Measurements from ENCODE around the gene PTGER1. TPM values are rescaled to one million over a fixed set of nuclear protein-coding genes. Genes with fewer than 3 reads are reported as not detected.

The PTGER1 gene
- total and polyA plus RNA-seq, 2 experiments from 2014 or later = 0.57 TPM; not detected in 1

DNA sequence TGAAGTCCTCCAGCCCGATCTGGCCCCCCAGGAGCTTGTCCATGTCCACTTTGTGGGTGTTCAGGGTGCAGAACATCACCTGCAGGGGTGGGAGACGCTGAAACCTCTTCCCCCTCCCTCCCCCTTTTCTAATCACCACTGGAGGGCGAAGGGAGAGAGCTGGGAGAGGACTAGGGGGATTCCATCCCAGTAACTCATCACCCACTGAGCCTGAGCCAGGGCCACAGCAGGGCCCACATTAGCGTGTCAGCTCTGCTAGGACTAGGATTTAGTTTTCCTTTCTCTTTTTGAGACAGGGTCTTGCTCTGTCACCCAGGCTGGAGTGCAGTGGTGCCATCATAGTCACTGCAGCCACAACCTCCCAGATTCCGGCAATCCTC is 5.5 kb upstream of the PTGER1 start:
- H3K36me3 Mint-ChIP-seq (ENCODE audit: low read depth) = peaks cover 23% of the 10 kb centered on the region
- TF ChIP-seq, protein P1, sequence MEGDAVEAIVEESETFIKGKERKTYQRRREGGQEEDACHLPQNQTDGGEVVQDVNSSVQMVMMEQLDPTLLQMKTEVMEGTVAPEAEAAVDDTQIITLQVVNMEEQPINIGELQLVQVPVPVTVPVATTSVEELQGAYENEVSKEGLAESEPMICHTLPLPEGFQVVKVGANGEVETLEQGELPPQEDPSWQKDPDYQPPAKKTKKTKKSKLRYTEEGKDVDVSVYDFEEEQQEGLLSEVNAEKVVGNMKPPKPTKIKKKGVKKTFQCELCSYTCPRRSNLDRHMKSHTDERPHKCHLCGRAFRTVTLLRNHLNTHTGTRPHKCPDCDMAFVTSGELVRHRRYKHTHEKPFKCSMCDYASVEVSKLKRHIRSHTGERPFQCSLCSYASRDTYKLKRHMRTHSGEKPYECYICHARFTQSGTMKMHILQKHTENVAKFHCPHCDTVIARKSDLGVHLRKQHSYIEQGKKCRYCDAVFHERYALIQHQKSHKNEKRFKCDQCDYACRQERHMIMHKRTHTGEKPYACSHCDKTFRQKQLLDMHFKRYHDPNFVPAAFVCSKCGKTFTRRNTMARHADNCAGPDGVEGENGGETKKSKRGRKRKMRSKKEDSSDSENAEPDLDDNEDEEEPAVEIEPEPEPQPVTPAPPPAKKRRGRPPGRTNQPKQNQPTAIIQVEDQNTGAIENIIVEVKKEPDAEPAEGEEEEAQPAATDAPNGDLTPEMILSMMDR (conservative IDR thresholded peaks at IDR 0.05; ENCODE audit: low read depth in 2 of 2) = no peak
- TF ChIP-seq ZNF331 (CRISPR knock-in tag; IDR thresholded peaks at IDR 0.05; ENCODE audit: low read depth) = no peak
- no peak for TF ChIP-seq STAT1 (IDR thresholded peaks at IDR 0.05; ENCODE audit: unreplicated experiment)
- TF ChIP-seq EZH2phosphoT487 (IDR thresholded peaks at IDR 0.05; ENCODE audit: unreplicated experiment) = no peak
- TF ChIP-seq, protein P2, sequence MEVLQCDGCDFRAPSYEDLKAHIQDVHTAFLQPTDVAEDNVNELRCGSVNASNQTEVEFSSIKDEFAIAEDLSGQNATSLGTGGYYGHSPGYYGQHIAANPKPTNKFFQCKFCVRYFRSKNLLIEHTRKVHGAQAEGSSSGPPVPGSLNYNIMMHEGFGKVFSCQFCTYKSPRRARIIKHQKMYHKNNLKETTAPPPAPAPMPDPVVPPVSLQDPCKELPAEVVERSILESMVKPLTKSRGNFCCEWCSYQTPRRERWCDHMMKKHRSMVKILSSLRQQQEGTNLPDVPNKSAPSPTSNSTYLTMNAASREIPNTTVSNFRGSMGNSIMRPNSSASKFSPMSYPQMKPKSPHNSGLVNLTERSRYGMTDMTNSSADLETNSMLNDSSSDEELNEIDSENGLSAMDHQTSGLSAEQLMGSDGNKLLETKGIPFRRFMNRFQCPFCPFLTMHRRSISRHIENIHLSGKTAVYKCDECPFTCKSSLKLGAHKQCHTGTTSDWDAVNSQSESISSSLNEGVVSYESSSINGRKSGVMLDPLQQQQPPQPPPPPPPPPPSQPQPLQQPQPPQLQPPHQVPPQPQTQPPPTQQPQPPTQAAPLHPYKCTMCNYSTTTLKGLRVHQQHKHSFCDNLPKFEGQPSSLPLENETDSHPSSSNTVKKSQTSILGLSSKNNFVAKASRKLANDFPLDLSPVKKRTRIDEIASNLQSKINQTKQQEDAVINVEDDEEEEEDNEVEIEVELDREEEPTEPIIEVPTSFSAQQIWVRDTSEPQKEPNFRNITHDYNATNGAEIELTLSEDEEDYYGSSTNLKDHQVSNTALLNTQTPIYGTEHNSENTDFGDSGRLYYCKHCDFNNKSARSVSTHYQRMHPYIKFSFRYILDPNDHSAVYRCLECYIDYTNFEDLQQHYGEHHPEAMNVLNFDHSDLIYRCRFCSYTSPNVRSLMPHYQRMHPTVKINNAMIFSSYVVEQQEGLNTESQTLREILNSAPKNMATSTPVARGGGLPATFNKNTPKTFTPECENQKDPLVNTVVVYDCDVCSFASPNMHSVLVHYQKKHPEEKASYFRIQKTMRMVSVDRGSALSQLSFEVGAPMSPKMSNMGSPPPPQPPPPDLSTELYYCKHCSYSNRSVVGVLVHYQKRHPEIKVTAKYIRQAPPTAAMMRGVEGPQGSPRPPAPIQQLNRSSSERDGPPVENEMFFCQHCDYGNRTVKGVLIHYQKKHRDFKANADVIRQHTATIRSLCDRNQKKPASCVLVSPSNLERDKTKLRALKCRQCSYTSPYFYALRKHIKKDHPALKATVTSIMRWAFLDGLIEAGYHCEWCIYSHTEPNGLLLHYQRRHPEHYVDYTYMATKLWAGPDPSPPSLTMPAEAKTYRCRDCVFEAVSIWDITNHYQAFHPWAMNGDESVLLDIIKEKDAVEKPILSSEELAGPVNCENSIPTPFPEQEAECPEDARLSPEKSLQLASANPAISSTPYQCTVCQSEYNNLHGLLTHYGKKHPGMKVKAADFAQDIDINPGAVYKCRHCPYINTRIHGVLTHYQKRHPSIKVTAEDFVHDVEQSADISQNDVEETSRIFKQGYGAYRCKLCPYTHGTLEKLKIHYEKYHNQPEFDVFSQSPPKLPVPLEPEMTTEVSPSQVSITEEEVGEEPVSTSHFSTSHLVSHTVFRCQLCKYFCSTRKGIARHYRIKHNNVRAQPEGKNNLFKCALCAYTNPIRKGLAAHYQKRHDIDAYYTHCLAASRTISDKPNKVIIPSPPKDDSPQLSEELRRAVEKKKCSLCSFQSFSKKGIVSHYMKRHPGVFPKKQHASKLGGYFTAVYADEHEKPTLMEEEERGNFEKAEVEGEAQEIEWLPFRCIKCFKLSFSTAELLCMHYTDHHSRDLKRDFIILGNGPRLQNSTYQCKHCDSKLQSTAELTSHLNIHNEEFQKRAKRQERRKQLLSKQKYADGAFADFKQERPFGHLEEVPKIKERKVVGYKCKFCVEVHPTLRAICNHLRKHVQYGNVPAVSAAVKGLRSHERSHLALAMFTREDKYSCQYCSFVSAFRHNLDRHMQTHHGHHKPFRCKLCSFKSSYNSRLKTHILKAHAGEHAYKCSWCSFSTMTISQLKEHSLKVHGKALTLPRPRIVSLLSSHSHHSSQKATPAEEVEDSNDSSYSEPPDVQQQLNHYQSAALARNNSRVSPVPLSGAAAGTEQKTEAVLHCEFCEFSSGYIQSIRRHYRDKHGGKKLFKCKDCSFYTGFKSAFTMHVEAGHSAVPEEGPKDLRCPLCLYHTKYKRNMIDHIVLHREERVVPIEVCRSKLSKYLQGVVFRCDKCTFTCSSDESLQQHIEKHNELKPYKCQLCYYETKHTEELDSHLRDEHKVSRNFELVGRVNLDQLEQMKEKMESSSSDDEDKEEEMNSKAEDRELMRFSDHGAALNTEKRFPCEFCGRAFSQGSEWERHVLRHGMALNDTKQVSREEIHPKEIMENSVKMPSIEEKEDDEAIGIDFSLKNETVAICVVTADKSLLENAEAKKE (CRISPR knock-in tag; IDR thresholded peaks at IDR 0.05) = no peak
- no peak for TF ChIP-seq ZNF114 (CRISPR knock-in tag; IDR thresholded peaks at IDR 0.05)
- TF ChIP-seq, protein P3, sequence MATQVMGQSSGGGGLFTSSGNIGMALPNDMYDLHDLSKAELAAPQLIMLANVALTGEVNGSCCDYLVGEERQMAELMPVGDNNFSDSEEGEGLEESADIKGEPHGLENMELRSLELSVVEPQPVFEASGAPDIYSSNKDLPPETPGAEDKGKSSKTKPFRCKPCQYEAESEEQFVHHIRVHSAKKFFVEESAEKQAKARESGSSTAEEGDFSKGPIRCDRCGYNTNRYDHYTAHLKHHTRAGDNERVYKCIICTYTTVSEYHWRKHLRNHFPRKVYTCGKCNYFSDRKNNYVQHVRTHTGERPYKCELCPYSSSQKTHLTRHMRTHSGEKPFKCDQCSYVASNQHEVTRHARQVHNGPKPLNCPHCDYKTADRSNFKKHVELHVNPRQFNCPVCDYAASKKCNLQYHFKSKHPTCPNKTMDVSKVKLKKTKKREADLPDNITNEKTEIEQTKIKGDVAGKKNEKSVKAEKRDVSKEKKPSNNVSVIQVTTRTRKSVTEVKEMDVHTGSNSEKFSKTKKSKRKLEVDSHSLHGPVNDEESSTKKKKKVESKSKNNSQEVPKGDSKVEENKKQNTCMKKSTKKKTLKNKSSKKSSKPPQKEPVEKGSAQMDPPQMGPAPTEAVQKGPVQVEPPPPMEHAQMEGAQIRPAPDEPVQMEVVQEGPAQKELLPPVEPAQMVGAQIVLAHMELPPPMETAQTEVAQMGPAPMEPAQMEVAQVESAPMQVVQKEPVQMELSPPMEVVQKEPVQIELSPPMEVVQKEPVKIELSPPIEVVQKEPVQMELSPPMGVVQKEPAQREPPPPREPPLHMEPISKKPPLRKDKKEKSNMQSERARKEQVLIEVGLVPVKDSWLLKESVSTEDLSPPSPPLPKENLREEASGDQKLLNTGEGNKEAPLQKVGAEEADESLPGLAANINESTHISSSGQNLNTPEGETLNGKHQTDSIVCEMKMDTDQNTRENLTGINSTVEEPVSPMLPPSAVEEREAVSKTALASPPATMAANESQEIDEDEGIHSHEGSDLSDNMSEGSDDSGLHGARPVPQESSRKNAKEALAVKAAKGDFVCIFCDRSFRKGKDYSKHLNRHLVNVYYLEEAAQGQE (IDR thresholded peaks at IDR 0.05; ENCODE audit: unreplicated experiment) = no peak
- TF ChIP-seq, protein P4, sequence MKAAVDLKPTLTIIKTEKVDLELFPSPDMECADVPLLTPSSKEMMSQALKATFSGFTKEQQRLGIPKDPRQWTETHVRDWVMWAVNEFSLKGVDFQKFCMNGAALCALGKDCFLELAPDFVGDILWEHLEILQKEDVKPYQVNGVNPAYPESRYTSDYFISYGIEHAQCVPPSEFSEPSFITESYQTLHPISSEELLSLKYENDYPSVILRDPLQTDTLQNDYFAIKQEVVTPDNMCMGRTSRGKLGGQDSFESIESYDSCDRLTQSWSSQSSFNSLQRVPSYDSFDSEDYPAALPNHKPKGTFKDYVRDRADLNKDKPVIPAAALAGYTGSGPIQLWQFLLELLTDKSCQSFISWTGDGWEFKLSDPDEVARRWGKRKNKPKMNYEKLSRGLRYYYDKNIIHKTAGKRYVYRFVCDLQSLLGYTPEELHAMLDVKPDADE (IDR thresholded peaks at IDR 0.05) = no peak
- no peak for TF ChIP-seq JUNB (IDR thresholded peaks at IDR 0.05; ENCODE audit: unreplicated experiment)
- H3K79me2 ChIP-seq (replicated peaks; ENCODE audit: insufficient read depth) = no peaks in the 10 kb centered on the region
- peaks cover 8% of the 10 kb centered on the region for H3K27me3 Mint-ChIP-seq (ENCODE audit: insufficient read depth, low read depth, poor library complexity)
- H3K4me2 ChIP-seq = 0 out of 2 replicates have a peak overlapping the region, but pooled peaks have one; percentile 57
- no peak overlapping the region for H3K27ac Mint-ChIP-seq
- peaks cover 5% of the 10 kb centered on the region; the same call in 1 of the 2 replicates for H3K4me1 ChIP-seq (ENCODE audit: insufficient read depth)
- peaks cover 5% of the 10 kb centered on the region; the same call in 1 of the 2 replicates for H3K36me3 ChIP-seq (ENCODE audit: insufficient read depth)
- no peaks in the 10 kb centered on the region for H3K9me2 ChIP-seq (ENCODE audit: insufficient read depth)
- peaks cover 7% of the 10 kb centered on the region for H3F3A ChIP-seq (replicated peaks; ENCODE audit: low read depth)
- no peak overlapping the region for H3K4me3 ChIP-seq
- DNase-seq (ENCODE audit: low spot score) = no peak
- H4K20me1 ChIP-seq (replicated peaks; ENCODE audit: insufficient read depth) = no peaks in the 10 kb centered on the region; the same call in 1 of the 2 replicates
- no peaks in the 10 kb centered on the region for H3K27me3 ChIP-seq (ENCODE audit: insufficient read depth)
- no peak overlapping the region for H3K27ac ChIP-seq (ENCODE audit: low read depth)
- H3K4me3 Mint-ChIP-seq = no peak overlapping the region
- H3K9me3 Mint-ChIP-seq = no peaks in the 10 kb centered on the region
- peaks cover 14% of the 10 kb centered on the region for H3K4me1 Mint-ChIP-seq
- peak; percentile 6; the same call in 2 of the 3 replicates for ATAC-seq
- no peak overlapping the region for H2AFZ ChIP-seq

Data from GM23338 (cell line).